ENCODE measurements around the gene DHRS12.

The DHRS12 gene

DNA sequence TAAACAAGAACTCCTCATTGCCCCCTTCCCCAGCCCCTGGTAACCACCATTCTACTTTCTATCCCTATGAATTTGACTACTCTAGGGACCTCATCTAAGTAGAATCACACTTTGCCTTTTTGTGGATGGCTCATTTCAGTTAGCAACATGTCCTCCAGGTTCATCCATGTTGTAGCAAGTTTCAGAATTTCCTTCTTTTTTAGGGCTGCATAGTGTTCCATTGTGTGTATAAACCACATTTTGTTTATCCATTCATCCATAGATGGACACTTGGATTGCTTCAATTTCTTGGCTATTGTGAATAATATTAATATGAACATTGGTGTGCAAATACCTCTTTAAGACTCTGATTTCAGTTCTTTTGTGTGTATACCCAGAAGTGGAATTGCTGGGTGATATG lies 4.8 kb upstream of the DHRS12 start:
- no peak for DNase-seq

- no peak for DNase-seq
Observed at GRCh38 chr13:51807041-51807440, 3.1 kb upstream of the DHRS12 start.

DNA sequence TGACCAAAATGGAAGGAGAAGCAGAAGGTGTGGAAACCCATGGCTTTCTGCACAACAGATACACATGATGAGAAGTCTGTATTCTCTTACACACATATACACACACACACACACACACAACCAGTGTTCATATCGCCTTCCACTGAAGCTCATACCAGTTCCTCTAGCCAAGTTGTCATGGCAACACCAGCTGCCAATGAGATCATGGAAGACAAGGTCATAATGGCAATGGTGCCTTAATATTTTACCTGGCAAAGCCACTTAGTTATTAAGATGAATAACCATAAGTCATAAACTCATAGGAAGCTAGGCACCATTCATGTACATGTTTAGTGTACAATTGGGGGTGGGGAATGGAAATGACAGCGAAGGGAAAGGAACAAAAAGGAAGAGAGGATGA lies 2.6 kb upstream of the DHRS12 start:
- DNase-seq: no peak

GRCh38 chr13:51805925-51806324 lies 2.0 kb upstream of the DHRS12 start:
- no peak for DNase-seq

- DNase-seq: no peak
Observed at GRCh38 chr13:51805313-51805712, 1.4 kb upstream of the DHRS12 start.

DNA sequence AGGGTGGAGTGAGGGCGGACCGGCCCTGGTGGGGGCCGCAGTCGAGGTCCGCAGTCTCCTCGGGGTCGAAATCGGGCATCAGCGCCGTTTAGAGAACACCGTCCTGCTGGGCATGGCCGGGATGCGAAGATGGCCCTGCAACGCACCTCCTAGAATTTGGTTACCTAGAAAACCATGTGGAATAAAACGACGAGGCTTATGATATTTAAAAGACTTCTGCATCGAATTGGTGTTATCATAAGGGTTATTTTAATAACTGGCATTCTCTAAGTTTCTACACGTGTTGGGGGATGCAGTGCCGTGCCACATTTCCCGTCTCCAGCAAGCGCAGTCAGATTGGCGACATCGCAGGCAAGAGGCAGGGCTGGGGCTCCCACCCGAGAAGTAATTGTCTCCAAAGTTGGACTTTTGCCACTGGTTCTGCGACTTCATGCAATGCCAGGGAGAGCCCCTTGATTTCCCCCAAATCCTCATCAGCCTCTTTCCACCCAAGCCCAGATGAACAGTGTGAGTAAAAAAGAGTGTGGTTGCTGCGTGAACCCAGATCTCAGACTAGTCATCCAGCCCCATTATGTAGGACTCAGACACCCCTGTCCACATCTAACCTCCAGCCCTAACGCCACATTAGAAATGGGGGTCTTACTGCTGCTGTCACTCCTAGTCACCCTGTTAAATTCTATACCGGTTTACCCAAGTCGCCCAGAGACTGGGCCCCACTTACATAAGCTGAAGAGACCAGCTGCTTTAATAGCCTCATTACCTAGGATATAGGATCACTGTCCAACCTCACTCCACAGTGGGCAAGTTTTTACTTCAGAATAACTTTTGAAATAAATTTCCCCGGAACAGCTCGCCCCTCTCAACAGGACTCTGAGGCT lies 571 bp upstream of the DHRS12 start:
- DNase-seq: peak; percentile 90

- peak; percentile 38 for DNase-seq
Observed at GRCh38 chr13:51802631-51803418, 1.1 kb downstream of the DHRS12 start.

DNA sequence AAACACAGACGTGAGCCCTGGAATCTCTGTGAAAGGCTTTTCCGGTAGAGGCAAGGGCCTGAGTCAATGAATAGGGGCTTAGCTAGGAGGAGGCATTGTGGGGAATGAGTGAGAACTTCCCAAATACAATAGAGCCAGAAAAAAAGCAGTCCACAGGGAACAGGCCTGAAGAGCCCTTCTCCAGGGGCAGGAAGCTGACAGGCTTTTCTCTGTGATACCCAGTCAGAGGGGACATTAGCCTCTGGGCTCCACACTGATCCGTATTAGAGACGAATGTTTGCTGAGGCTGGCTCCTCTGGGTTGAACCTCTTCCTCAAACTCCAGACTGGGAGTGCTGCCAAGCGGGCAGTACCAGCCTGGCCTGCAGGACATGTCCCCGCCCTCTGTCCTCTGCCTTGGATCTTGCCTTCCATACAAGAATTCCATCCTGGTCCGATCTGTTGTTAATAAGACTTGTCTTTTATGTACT lies 2.3 kb downstream of the DHRS12 start:
- no peak for DNase-seq

DNA sequence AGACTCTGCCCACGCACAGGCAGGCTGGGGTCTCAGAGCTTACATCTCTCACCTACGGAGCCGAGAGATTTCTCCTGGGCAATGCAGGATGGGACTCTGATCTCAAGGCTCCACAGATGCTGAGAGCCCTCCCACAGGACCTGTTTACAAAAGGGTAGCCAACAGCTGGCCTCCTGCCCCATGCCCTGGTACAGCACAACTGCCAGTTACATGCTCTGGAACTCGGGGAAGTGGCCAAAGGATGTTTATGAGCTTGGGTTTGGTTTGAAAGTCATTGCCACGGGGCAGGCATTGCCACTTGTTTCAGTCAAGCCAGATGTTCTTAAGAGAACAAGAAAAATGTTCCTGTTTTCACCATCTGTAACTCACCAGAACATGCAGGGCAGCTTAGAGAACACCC lies 3.5 kb downstream of the DHRS12 start:
- DNase-seq: no peak

DNA sequence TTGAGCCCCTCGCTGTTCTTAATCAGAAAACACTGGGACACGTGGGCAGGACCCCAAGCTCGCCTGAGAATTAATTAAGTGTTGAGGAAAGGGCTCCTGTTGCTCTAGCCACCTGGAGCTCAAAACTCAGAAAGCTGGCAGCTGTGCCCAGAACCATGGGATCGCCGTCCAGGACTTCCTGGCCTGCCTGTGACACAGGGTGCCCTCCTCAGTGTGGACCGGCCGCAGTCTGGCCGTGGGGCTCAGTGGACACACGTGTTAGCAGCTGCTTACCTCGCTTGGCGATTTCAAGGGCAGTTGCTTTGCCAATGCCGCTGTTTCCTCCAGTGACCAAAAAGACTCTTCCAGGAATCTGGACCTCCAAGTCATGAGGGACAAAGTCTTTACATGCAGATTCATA lies 4.7 kb downstream of the DHRS12 start:
- no peak for DNase-seq

GRCh38 chr13:51797664-51798488 lies 6.1 kb downstream of the DHRS12 start:
- DNase-seq: peak; percentile 55

- no peak for DNase-seq
Observed at GRCh38 chr13:51796546-51796945, 7.4 kb downstream of the DHRS12 start.

DNA sequence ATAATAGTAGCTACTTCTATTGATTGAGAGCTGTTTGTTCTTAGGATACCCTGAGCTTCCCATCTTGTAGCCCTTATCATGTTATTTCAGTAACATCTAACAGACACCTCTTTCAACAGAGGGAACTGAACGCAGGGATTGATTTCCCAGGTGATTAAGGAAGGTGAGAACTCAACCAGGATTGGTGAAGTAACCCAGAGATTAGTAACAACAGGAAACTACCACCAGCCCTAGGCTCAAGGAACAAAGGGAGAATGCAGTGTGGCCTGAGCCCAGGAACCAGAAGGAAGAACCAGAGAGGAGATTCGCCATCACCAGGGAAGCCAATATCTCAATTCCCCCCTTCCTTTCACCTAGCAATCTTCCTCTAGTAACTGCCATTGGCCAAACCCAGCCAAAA lies 8.5 kb downstream of the DHRS12 start:
- no peak for DNase-seq

- no peak for DNase-seq
Observed at GRCh38 chr13:51794964-51795363, 9.0 kb downstream of the DHRS12 start.

DNA sequence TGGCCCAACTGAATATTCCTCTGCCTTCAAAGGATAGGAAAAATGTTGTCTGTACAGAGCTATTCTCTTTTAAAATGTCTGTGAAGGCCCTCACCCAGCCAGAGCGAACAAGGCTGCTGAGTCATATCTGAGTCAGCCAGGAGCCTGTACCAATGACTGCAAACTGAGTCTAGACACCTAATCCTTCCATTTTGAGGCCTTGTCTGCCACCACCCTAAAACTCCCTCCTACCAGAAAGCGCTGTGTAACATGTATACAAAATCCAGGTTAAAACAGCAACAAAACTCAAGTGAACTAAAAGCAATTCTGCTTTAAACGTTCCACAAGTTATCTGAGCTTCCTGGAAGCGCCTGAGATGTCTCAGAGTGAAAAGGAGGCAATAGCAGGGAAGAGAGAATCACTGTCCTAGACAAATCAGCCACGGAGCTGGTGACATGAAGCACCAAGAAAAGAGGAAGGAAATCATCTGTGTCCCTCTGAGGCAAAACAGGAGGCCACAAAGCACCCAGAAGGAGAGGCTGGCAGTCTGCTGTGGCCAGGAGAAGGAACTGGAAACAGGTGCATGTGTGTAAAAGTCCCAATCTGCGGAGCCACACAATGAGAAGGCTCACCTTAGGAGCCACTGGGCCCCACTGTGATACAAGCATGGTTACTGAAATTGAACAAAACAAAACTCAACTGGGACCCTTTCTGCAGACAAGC lies 10.2 kb downstream of the DHRS12 start:
- DNase-seq: no peak

- no peak for DNase-seq
Observed at GRCh38 chr13:51786425-51787265, 17.3 kb downstream of the DHRS12 start.

DNA sequence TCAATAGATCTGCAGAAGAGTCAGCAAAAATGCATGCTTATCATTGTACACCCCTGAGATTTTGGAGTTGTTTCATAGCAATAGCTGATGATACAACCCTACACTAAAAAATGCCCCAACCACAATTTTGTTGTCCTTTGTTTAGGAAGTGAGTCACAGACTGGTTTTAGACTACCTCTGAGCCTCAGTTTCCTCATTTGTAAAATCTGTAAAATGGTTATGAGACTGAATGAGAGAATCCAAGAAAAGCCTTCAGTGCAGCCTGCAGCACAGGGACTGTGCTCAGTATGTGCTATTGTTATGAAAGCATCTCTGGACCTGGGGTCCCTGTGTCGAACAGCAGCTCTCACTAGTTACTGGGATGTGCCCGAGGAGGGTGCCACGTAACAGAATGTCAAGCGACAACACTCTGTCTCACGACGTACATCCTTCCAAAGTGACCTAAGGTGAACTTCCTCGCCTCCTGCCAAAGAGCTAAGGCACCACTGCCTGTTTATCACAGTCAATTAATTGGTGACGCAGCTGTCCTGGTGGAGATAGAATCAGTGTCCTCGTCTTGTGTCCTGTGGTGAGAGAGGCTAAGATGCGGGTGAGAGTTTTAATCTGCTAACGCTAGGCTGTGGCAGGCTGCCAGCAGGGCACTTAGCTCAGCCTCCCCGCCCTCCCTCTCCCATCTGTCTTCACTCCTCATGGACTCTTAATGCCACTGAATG lies 18.1 kb downstream of the DHRS12 start:
- no peak for DNase-seq

DNA sequence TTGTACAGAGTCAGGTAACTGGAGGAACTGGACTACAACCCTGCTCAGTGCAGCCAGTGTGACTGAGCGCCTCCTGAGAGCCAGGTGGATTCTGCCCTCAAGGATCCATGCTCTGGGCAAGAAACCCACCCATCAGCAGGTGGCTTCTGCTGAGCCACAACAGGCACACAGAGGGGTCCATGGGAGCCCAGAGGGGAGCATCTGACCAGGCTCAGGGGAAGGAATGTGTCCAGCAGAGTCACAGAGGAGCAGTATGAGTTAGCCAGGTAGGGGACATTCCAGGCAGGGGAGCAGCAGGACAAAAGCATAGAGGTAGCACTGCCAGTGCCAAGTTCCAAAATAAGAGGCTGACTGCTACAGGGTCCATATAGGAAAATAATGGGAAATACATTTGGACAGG lies 19.9 kb downstream of the DHRS12 start:
- DNase-seq: no peak

DNA sequence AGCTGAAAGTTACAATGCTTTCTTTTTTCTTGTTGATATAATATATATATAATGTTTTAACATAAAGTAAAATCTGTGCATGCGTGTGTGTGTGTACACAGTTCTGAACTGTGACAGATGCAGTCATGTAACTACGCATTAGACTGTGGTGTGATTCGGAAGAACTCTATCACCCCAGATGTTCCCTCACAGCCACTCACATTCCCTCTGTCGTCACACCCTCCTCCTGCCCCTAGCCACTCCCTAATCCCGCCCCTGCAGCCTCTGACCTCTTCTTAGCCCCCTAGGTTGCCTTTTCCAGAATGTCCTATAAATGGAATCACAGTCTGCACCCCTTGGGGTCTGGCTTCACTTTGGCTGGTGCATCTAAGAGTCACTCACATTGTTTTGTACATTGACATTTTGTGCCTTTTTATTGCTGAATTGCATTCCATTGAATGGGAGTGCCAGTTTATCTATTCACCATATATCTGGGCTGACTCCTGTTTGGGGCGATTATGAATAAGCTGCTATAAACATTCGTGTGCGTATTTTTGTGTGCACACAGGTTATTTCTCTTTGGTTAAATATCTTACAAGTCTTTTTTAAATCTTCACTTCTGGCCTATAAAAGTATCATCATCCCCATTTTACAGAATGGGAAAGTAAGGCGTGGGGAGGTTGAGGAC lies 20.4 kb downstream of the DHRS12 start:
- DNase-seq: no peak

Data from right kidney (tissue), 1 donor.